GM23338 (cell line): ENCODE measurements around the gene FRMPD1. TPM values are rescaled to one million over a fixed set of nuclear protein-coding genes. Genes with fewer than 3 reads are reported as not detected.

Source experiments
- ATAC-seq: fragments of 200-7000 bp; cut with Tn5 transposase; 3 replicates; pipeline ENCODE4 v1.9.1; 2020
- DNase-seq: peaks from one replicate; pipeline ENCODE4 v3.0.0-alpha.2; 2015; ENCODE audit warnings: low spot score
- H2AFZ ChIP-seq: fragments of 200-600 bp; sonication (generic); 2 replicates; pipeline ENCODE4 v1.8.0; 2016; ENCODE audit warnings: antibody characterized with exemption, mild to moderate bottlenecking, moderate library complexity
- H3F3A ChIP-seq: fragments of 200-600 bp; sonication (generic); replicated peaks from 2 replicates; pipeline ENCODE4 v1.8.0; 2017; ENCODE audit warnings: antibody characterized with exemption, mixed run types, low read depth
- H3K27ac ChIP-seq: fragments of 200-600 bp; sonication (generic); 2 replicates; pipeline ENCODE4 v1.6.1; 2016; ENCODE audit warnings: low read depth
- H3K27me3 ChIP-seq: fragments of 200-600 bp; sonication (generic); 2 replicates; pipeline ENCODE4 v1.8.0; 2016; ENCODE audit warnings: mild to moderate bottlenecking, mixed run types, moderate library complexity; ENCODE audit not compliant: insufficient read depth
- H3K36me3 ChIP-seq: fragments of 200-600 bp; sonication (generic); 2 replicates; pipeline ENCODE4 v1.8.0; 2016; ENCODE audit warnings: mild to moderate bottlenecking; ENCODE audit not compliant: insufficient read depth
- H3K4me1 ChIP-seq: fragments of 200-600 bp; sonication (generic); 2 replicates; pipeline ENCODE4 v1.8.0; 2016; ENCODE audit warnings: mild to moderate bottlenecking, moderate library complexity; ENCODE audit not compliant: insufficient read depth
- H3K4me2 ChIP-seq: fragments of 200-600 bp; sonication (generic); 2 replicates; pipeline ENCODE4 v1.7.1; 2017; ENCODE audit warnings: mixed run types
- H3K4me3 ChIP-seq: fragments of 200-600 bp; sonication (generic); 2 replicates; pipeline ENCODE4 v1.6.1; 2016; ENCODE audit warnings: mixed run types
- H3K79me2 ChIP-seq: fragments of 200-600 bp; sonication (generic); replicated peaks from 2 replicates; pipeline ENCODE4 v1.8.0; 2017; ENCODE audit warnings: mild to moderate bottlenecking; ENCODE audit not compliant: insufficient read depth
- H3K9me2 ChIP-seq: fragments of 200-600 bp; sonication (generic); 2 replicates; pipeline ENCODE4 v1.8.0; 2017; ENCODE audit not compliant: insufficient read depth
- H4K20me1 ChIP-seq: fragments of 200-600 bp; sonication (generic); replicated peaks from 2 replicates; pipeline ENCODE4 v1.8.0; 2017; ENCODE audit warnings: mild to moderate bottlenecking; ENCODE audit not compliant: insufficient read depth
- H3K27ac Mint-ChIP-seq: 2 replicates; pipeline ENCODE4 v1.8.0; 2020; ENCODE audit warnings: inconsistent platforms, mild to moderate bottlenecking, moderate library complexity, mixed read lengths
- H3K27me3 Mint-ChIP-seq: 3 replicates; pipeline ENCODE4 v1.8.0; 2022; ENCODE audit warnings: low read depth, mild to moderate bottlenecking, moderate library complexity, mixed read lengths, inconsistent platforms; ENCODE audit not compliant: insufficient read depth, poor library complexity
- H3K36me3 Mint-ChIP-seq: 3 replicates; pipeline ENCODE4 v1.8.0; 2021; ENCODE audit warnings: low read depth, mild to moderate bottlenecking, inconsistent platforms, moderate library complexity, mixed read lengths
- H3K4me1 Mint-ChIP-seq: 3 replicates; pipeline ENCODE4 v1.8.0; 2020; ENCODE audit warnings: mild to moderate bottlenecking, inconsistent platforms, mixed read lengths
- H3K4me3 Mint-ChIP-seq: 3 replicates; pipeline ENCODE4 v1.8.0; 2021; ENCODE audit warnings: moderate library complexity, mild to moderate bottlenecking, inconsistent platforms, mixed read lengths
- H3K9me3 Mint-ChIP-seq: 3 replicates; pipeline ENCODE4 v1.8.0; 2020; ENCODE audit warnings: moderate library complexity, mild to moderate bottlenecking, inconsistent platforms, mixed read lengths
- CREB1 ChIP-seq: fragments of 250-450 bp; sonication (Bioruptor Pico); IDR thresholded peaks from 2 replicates; pipeline ENCODE4 v1.5.0; 2020; ENCODE audit warnings: low read depth, mild to moderate bottlenecking, moderate library complexity
- EZH2phosphoT487 ChIP-seq: fragments of 200-600 bp; sonication (generic); IDR thresholded peaks from one replicate; pipeline ENCODE4 v1.8.1; 2018; ENCODE audit warnings: antibody characterized with exemption; ENCODE audit not compliant: unreplicated experiment
- NANOG ChIP-seq: IDR thresholded peaks from 2 replicates; pipeline ENCODE4 v1.6.1; 2016; ENCODE audit warnings: antibody characterized with exemption, borderline replicate concordance
- POLR2AphosphoS5 ChIP-seq: IDR thresholded peaks from 2 replicates; pipeline ENCODE4 v1.6.1; 2016; ENCODE audit warnings: antibody characterized with exemption, low read depth
- ZNF114 ChIP-seq: fragments of 250-450 bp; sonication (Bioruptor Pico); IDR thresholded peaks from 2 replicates; pipeline ENCODE4 v1.5.0; 2020; ENCODE audit warnings: mild to moderate bottlenecking, moderate library complexity
- polyA plus RNA-seq: library from polyadenylated mRNA; unstranded; fragments of >200 nt; fragmentation: Nextera tagmentation; extraction: Ambion mirVana; gene quantifications from 2 replicates; pipeline ENCODE4 v1.2.1, GENCODE V29; 2016
- total RNA-seq: library from RNA; depleted of rRNA; stranded (reverse); fragments of >200 nt; shearing (Covaris generic); gene quantifications from 2 replicates; pipeline ENCODE4 v1.2.3, GENCODE V29; 2014
- TF ChIP-seq, protein P1 (sequence below): fragments of 250-450 bp; sonication (Bioruptor Pico); IDR thresholded peaks from 2 replicates; pipeline ENCODE4 v1.5.0; 2020; ENCODE audit warnings: mild to moderate bottlenecking, moderate library complexity
- TF ChIP-seq, protein P2 (sequence below): IDR thresholded peaks from one replicate; pipeline ENCODE4 v1.6.1; 2018; ENCODE audit warnings: antibody characterized with exemption; ENCODE audit not compliant: unreplicated experiment

The FRMPD1 gene
- total and polyA plus RNA-seq, 2 experiments from 2014 or later, result 0.23 to 0.63 TPM

DNA sequence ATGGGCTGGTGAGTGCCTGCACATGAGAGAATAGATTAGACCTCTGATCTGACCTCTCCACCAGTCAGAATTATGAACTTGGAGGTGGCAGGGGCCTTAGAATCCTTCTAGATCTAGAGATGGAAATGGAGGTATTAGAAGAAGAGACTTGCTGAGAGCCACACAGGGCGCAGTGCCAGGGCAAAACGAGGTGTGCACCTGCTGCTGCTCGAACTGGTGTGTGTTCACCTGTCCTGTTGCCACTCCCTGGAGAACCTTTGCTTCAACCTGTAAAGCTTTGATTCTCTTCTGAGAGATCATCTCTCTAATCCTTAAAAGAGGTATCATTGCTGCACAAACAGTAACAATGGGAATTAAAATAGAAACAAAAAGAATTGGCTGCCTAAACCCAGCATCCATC, 24.9 kb downstream of the FRMPD1 start (continued):
- TF ChIP-seq, protein P1, sequence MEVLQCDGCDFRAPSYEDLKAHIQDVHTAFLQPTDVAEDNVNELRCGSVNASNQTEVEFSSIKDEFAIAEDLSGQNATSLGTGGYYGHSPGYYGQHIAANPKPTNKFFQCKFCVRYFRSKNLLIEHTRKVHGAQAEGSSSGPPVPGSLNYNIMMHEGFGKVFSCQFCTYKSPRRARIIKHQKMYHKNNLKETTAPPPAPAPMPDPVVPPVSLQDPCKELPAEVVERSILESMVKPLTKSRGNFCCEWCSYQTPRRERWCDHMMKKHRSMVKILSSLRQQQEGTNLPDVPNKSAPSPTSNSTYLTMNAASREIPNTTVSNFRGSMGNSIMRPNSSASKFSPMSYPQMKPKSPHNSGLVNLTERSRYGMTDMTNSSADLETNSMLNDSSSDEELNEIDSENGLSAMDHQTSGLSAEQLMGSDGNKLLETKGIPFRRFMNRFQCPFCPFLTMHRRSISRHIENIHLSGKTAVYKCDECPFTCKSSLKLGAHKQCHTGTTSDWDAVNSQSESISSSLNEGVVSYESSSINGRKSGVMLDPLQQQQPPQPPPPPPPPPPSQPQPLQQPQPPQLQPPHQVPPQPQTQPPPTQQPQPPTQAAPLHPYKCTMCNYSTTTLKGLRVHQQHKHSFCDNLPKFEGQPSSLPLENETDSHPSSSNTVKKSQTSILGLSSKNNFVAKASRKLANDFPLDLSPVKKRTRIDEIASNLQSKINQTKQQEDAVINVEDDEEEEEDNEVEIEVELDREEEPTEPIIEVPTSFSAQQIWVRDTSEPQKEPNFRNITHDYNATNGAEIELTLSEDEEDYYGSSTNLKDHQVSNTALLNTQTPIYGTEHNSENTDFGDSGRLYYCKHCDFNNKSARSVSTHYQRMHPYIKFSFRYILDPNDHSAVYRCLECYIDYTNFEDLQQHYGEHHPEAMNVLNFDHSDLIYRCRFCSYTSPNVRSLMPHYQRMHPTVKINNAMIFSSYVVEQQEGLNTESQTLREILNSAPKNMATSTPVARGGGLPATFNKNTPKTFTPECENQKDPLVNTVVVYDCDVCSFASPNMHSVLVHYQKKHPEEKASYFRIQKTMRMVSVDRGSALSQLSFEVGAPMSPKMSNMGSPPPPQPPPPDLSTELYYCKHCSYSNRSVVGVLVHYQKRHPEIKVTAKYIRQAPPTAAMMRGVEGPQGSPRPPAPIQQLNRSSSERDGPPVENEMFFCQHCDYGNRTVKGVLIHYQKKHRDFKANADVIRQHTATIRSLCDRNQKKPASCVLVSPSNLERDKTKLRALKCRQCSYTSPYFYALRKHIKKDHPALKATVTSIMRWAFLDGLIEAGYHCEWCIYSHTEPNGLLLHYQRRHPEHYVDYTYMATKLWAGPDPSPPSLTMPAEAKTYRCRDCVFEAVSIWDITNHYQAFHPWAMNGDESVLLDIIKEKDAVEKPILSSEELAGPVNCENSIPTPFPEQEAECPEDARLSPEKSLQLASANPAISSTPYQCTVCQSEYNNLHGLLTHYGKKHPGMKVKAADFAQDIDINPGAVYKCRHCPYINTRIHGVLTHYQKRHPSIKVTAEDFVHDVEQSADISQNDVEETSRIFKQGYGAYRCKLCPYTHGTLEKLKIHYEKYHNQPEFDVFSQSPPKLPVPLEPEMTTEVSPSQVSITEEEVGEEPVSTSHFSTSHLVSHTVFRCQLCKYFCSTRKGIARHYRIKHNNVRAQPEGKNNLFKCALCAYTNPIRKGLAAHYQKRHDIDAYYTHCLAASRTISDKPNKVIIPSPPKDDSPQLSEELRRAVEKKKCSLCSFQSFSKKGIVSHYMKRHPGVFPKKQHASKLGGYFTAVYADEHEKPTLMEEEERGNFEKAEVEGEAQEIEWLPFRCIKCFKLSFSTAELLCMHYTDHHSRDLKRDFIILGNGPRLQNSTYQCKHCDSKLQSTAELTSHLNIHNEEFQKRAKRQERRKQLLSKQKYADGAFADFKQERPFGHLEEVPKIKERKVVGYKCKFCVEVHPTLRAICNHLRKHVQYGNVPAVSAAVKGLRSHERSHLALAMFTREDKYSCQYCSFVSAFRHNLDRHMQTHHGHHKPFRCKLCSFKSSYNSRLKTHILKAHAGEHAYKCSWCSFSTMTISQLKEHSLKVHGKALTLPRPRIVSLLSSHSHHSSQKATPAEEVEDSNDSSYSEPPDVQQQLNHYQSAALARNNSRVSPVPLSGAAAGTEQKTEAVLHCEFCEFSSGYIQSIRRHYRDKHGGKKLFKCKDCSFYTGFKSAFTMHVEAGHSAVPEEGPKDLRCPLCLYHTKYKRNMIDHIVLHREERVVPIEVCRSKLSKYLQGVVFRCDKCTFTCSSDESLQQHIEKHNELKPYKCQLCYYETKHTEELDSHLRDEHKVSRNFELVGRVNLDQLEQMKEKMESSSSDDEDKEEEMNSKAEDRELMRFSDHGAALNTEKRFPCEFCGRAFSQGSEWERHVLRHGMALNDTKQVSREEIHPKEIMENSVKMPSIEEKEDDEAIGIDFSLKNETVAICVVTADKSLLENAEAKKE (CRISPR knock-in tag), result no peak
- no peak for TF ChIP-seq EZH2phosphoT487

GRCh38 chr9:37676411-37676830, 25.7 kb downstream of the FRMPD1 start:
- H3K27me3 Mint-ChIP-seq, result no peaks in the 10 kb centered on the region
- ATAC-seq, result no peak
- TF ChIP-seq NANOG (no peak), CREB1 (CRISPR knock-in tag) (no peak), POLR2AphosphoS5 (no peak), ZNF114 (no peak)
- TF ChIP-seq, protein P2, sequence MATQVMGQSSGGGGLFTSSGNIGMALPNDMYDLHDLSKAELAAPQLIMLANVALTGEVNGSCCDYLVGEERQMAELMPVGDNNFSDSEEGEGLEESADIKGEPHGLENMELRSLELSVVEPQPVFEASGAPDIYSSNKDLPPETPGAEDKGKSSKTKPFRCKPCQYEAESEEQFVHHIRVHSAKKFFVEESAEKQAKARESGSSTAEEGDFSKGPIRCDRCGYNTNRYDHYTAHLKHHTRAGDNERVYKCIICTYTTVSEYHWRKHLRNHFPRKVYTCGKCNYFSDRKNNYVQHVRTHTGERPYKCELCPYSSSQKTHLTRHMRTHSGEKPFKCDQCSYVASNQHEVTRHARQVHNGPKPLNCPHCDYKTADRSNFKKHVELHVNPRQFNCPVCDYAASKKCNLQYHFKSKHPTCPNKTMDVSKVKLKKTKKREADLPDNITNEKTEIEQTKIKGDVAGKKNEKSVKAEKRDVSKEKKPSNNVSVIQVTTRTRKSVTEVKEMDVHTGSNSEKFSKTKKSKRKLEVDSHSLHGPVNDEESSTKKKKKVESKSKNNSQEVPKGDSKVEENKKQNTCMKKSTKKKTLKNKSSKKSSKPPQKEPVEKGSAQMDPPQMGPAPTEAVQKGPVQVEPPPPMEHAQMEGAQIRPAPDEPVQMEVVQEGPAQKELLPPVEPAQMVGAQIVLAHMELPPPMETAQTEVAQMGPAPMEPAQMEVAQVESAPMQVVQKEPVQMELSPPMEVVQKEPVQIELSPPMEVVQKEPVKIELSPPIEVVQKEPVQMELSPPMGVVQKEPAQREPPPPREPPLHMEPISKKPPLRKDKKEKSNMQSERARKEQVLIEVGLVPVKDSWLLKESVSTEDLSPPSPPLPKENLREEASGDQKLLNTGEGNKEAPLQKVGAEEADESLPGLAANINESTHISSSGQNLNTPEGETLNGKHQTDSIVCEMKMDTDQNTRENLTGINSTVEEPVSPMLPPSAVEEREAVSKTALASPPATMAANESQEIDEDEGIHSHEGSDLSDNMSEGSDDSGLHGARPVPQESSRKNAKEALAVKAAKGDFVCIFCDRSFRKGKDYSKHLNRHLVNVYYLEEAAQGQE, result no peak
- TF ChIP-seq, protein P1 (CRISPR knock-in tag), result no peak

More at GRCh38 chr9:37676411-37676830, 25.7 kb downstream of the FRMPD1 start:
- Mint-ChIP-seq H3K36me3 (no peaks in the 10 kb centered on the region), H3K4me1 (no peaks in the 10 kb centered on the region), H3K4me3 (no peak overlapping the region), H3K9me3 (peaks cover 7% of the 10 kb centered on the region; the same call in 2 of the 3 replicates), H3K27ac (no peak overlapping the region)
- Histone ChIP-seq H3K4me2 (no peak overlapping the region), H3K4me1 (no peaks in the 10 kb centered on the region), H3K9me2 (no peaks in the 10 kb centered on the region), H4K20me1 (no peaks in the 10 kb centered on the region), H3K36me3 (no peaks in the 10 kb centered on the region), H2AFZ (no peak overlapping the region), H3F3A (no peaks in the 10 kb centered on the region), H3K4me3 (no peak overlapping the region), H3K27me3 (no peaks in the 10 kb centered on the region), H3K27ac (no peak overlapping the region), H3K79me2 (no peaks in the 10 kb centered on the region)
- no peak for DNase-seq
